ENCODE results near the gene GPR108.
A peak's percentile ranks its signal among the peaks of the same experiment; 100 is the strongest.

The GPR108 gene

GRCh38 chr19:6736169-6736916, 1.0 kb downstream of the GPR108 start:
- peak; percentile 76 for DNase-seq

GRCh38 chr19:6735181-6735911, 2.0 kb downstream of the GPR108 start:
- DNase-seq = no peak

- DNase-seq = no peak
These were observed 3.2 kb downstream of the GPR108 start for GRCh38 chr19:6734096-6734696.

GRCh38 chr19:6733338-6734095, 3.9 kb downstream of the GPR108 start:
- DNase-seq = peak; percentile 40

- no peak for DNase-seq
These were observed 4.5 kb downstream of the GPR108 start for GRCh38 chr19:6732803-6733337.

GRCh38 chr19:6731822-6732221, 5.6 kb downstream of the GPR108 start:
- DNase-seq = no peak

- DNase-seq = no peak
These were observed 6.3 kb downstream of the GPR108 start for GRCh38 chr19:6730941-6731670.

GRCh38 chr19:6730153-6730804, 7.1 kb downstream of the GPR108 start:
- peak; percentile 72 for DNase-seq

GRCh38 chr19:6729573-6730152, 7.7 kb downstream of the GPR108 start:
- no peak for DNase-seq

- no peak for DNase-seq
These were observed 9.0 kb downstream of the GPR108 start for GRCh38 chr19:6728346-6728745.

GRCh38 chr19:6725513-6726231, 11.7 kb downstream of the GPR108 start:
- DNase-seq = no peak

- DNase-seq = no peak
These were observed 12.5 kb downstream of the GPR108 start for GRCh38 chr19:6724631-6725492.

- no peak for DNase-seq
These were observed 13.6 kb downstream of the GPR108 start for GRCh38 chr19:6723738-6724137.

- no peak for DNase-seq
These were observed 14.2 kb downstream of the GPR108 start for GRCh38 chr19:6723108-6723618.

GRCh38 chr19:6721773-6722172, 15.6 kb downstream of the GPR108 start:
- no peak for DNase-seq

GRCh38 chr19:6721138-6721474, 16.3 kb downstream of the GPR108 start:
- no peak for DNase-seq

GRCh38 chr19:6720369-6721137, 16.8 kb downstream of the GPR108 start, which contains the start of gene C3:
TSS of gene C3 (minus strand) at chr19:6720650. CDS start at chr19:6720589, 61 bp downstream.
- no peak for DNase-seq

GRCh38 chr19:6719992-6720368, 17.4 kb downstream of the GPR108 start:
- DNase-seq = no peak

GRCh38 chr19:6719540-6719861, 17.9 kb downstream of the GPR108 start:
- DNase-seq = no peak
